ENCODE measurements around the gene OR2T12. TPM values are rescaled to one million over a fixed set of nuclear protein-coding genes. Genes with fewer than 3 reads are reported as not detected.
"Not testable (repeated sequence)": the region's sequence is repeated elsewhere in the genome, so short reads cannot be mapped to it uniquely, and the experiment has no call there.

Gene OR2T12
- total RNA-seq, 4 donors from 2014 or later = not detected

GRCh38 chr1:248306103-248306502 lies 2.9 kb upstream of the OR2T12 start:
- Histone ChIP-seq H3K27me3 (no peaks in the 10 kb centered on the region), H3K9me3 (no peaks in the 10 kb centered on the region), H3K27ac (no peak overlapping the region), H3K4me3 (replicated peaks in 1 of 3) (no peak overlapping the region), H3K4me1 (no peaks in the 10 kb centered on the region), H3K36me3 (no peaks in the 10 kb centered on the region)
- TF ChIP-seq, protein P1, sequence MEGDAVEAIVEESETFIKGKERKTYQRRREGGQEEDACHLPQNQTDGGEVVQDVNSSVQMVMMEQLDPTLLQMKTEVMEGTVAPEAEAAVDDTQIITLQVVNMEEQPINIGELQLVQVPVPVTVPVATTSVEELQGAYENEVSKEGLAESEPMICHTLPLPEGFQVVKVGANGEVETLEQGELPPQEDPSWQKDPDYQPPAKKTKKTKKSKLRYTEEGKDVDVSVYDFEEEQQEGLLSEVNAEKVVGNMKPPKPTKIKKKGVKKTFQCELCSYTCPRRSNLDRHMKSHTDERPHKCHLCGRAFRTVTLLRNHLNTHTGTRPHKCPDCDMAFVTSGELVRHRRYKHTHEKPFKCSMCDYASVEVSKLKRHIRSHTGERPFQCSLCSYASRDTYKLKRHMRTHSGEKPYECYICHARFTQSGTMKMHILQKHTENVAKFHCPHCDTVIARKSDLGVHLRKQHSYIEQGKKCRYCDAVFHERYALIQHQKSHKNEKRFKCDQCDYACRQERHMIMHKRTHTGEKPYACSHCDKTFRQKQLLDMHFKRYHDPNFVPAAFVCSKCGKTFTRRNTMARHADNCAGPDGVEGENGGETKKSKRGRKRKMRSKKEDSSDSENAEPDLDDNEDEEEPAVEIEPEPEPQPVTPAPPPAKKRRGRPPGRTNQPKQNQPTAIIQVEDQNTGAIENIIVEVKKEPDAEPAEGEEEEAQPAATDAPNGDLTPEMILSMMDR (IDR thresholded peaks at IDR 0.05) = no peak
- no peak for DNase-seq
- WGBS, 2 donors = 88 to 92% methylated on average over 18 to 19 of the region's 19 CpGs
- intact Hi-C loops (cut with DNase I) = no loop called here

DNA sequence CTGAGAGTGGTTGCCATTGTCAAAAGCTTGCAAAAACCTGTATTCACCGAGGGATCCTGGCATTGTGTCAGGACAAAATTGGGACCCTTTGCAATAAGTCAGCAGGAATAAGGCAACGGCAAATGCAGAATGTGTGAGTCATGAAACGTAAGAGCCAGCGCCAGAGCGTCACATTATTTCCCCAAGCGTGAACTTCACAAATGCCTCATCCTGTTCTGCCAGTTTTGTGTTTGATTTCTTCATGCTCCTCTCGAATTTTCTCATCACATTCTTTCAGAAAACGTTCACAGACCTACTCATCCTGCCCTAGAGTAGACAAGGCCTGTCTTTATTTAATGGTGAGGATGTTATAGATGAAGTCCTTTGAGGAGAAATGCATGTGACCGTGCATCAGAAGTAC lies 2.4 kb upstream of the OR2T12 start:
- H3K4me3 ChIP-seq (replicated peaks in 1 of 3); H3K27ac ChIP-seq; H3K27me3 ChIP-seq; H3K4me1 ChIP-seq; intact Hi-C loops (cut with DNase I); H3K36me3 ChIP-seq; DNase-seq; H3K9me3 ChIP-seq: not testable (repeated sequence)
- 73 to 75% methylated on average over 9 of the region's 9 CpGs for WGBS, 2 donors

- Histone ChIP-seq H3K9me3 (no peaks in the 10 kb centered on the region), H3K4me3 (replicated peaks in 1 of 3) (no peak overlapping the region), H3K36me3 (no peaks in the 10 kb centered on the region), H3K27ac (no peak overlapping the region), H3K4me1 (no peaks in the 10 kb centered on the region), H3K27me3 (no peaks in the 10 kb centered on the region)
- no peak for DNase-seq
- TF ChIP-seq, protein P1 (IDR thresholded peaks at IDR 0.05) = no peak
- TF ChIP-seq POLR2A (IDR thresholded peaks at IDR 0.05) = no peak
- WGBS, 2 donors = 52 to 59% methylated on average over 6 of the region's 6 CpGs
- intact Hi-C loops (cut with DNase I) = no loop called here
Observed at GRCh38 chr1:248288391-248288790, 14.8 kb downstream of the OR2T12 start.

DNA sequence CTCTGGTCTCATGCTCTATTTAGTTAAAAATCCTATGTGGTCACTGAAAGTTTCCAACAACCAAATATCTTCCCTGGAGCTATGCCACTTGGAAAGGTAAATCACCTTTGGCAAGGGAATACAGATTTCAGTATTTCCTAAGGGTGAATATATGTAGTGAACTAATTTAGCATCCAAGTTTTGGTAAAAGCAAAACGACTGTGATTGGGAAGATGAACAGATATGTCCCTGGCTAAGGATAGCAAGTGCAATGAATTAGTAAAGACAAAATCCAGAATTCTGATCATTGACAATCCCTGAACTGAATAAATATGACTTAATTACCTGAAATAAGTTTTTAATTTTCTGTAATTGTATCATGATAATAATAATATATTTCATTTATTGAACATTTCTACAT lies 25.3 kb downstream of the OR2T12 start, which contains the start of gene OR2T33:
TSS of gene OR2T33 (minus strand) at position 101 of the 400 bp plus-strand sequence. CDS start 4,162 bp downstream, outside the sequence.
- TF ChIP-seq POLR2A (IDR thresholded peaks at IDR 0.05) = no peak
- TF ChIP-seq, protein P1 (IDR thresholded peaks at IDR 0.05) = no peak
- no peaks in the 10 kb centered on the region for H3K36me3 ChIP-seq
- DNase-seq = no peak
- no peaks in the 10 kb centered on the region for H3K9me3 ChIP-seq
- intact Hi-C loops (cut with DNase I) = no loop called here
- WGBS, 2 donors = 53 to 63% methylated on average over 1 of the region's 1 CpG
- H3K27me3 ChIP-seq = no peaks in the 10 kb centered on the region
- no peaks in the 10 kb centered on the region for H3K4me1 ChIP-seq
- H3K4me3 ChIP-seq (replicated peaks in 1 of 3) = no peak within 1 kb of the TSS
- no peak within 1 kb of the TSS for H3K27ac ChIP-seq

DNA sequence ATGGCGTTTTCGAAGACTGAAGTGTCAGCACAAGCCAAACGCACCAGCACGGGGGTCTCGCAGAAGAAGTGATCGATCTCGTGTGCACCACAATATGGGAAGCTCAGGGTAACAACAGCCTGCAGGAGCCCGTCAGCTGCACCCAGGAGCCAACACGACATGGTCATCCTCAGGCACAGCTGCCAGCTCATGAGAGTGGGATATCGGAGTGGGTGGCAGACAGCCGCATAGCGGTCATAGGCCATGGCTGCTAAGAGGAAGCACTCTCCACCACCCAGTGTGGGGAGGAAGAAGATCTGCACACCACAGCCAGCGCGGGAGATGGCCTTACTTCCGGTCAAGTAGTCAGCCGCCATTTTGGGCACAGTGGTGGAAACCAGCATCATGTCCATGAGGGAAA lies 30.0 kb downstream of the OR2T12 start:
- H3K4me1 ChIP-seq; H3K9me3 ChIP-seq; H3K4me3 ChIP-seq (replicated peaks in 1 of 3); intact Hi-C loops (cut with DNase I); H3K36me3 ChIP-seq; H3K27me3 ChIP-seq; DNase-seq; H3K27ac ChIP-seq: not testable (repeated sequence)
- WGBS, 2 donors = 92% methylated on average over 6 of the region's 16 CpGs; no CpG with 5 or more reads in 1 of the 2 donors

- 54 to 72% methylated on average over 4 of the region's 4 CpGs for WGBS, 2 donors
- DNase-seq = no peak
Observed at GRCh38 chr1:248268178-248268577, 35.0 kb downstream of the OR2T12 start.

DNA sequence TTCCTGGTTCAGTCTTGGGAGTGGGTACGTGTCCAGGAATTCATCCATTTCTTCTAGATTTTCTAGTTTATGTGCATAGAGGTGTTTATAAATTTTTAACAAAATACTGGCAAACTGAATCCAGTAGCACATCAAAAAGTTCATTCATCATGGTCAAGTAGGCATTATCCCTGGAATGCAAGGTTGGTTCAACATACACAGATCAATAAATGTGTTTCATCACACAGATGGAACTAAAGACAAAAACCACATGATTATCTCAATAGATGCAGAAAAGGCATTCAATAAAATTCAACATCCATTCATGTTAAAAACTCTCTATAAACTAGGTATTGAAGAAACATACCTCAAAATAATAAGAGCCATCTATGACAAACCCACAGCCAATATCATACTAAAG lies 43.9 kb downstream of the OR2T12 start:
- H3K4me1 ChIP-seq; intact Hi-C loops (cut with DNase I); H3K36me3 ChIP-seq; H3K4me3 ChIP-seq (replicated peaks in 1 of 3); H3K27ac ChIP-seq; H3K9me3 ChIP-seq; DNase-seq; H3K27me3 ChIP-seq: not testable (repeated sequence)
- 78 to 88% methylated on average over 1 of the region's 1 CpG for WGBS, 2 donors

More at GRCh38 chr1:248268178-248268577, 35.0 kb downstream of the OR2T12 start:
- Histone ChIP-seq H3K27ac (no peak overlapping the region), H3K9me3 (no peaks in the 10 kb centered on the region), H3K4me1 (no peaks in the 10 kb centered on the region), H3K4me3 (replicated peaks in 1 of 3) (no peak overlapping the region), H3K27me3 (no peaks in the 10 kb centered on the region), H3K36me3 (no peaks in the 10 kb centered on the region)
- intact Hi-C loops (cut with DNase I) = no loop called here
- TF ChIP-seq, protein P1 (IDR thresholded peaks at IDR 0.05) = no peak
- no peak for TF ChIP-seq POLR2A (IDR thresholded peaks at IDR 0.05)
